ENCODE measurements around the gene ALKBH3.

DNA sequence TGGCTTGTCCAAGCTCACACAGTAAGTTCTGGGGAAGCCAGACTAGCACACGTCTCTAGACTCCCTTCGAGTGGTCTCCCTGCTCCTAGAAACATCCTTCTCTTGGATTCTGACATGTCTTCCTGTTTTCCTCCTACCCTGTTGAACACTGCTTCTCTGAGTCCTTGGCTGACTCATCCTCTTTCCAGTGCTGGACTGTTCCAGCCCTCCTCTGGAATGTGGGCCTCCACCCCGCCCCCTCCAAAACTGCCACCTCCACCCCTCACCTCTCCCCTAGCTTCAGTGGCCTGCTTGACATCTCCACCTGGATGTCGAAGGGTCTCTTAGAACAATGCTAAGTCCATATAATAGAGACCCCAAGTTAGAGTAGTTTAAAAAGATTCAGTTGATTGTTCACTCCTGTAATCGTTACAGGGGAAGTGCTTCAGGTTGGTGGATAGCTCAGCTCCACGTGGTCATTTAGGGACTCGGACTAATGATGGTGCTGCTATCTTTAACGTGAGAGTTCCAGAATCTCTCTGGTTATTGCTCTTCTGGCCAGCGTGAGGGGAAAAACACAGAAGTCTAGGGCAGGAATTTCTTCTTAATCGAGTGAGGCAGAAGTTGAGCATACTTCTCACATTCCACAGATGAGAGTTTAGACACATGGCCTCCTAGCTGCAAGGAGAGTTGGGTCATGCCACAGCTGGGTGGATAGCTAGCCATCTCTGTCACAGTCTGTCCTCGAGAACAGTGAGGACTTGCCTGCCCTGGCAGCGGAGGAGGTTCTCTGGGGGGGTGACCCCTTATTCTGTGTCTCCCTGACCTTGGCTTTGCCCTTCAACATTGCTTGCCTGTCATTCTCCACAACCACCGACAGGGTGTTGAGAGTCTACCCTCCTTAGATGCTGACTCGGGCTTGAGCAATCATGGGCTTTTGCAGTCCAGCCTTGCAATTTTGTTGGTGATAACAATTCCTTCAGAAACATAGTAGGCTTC lies 57.1 kb downstream of the ALKBH3 start:
- TF ChIP-seq, protein P1, sequence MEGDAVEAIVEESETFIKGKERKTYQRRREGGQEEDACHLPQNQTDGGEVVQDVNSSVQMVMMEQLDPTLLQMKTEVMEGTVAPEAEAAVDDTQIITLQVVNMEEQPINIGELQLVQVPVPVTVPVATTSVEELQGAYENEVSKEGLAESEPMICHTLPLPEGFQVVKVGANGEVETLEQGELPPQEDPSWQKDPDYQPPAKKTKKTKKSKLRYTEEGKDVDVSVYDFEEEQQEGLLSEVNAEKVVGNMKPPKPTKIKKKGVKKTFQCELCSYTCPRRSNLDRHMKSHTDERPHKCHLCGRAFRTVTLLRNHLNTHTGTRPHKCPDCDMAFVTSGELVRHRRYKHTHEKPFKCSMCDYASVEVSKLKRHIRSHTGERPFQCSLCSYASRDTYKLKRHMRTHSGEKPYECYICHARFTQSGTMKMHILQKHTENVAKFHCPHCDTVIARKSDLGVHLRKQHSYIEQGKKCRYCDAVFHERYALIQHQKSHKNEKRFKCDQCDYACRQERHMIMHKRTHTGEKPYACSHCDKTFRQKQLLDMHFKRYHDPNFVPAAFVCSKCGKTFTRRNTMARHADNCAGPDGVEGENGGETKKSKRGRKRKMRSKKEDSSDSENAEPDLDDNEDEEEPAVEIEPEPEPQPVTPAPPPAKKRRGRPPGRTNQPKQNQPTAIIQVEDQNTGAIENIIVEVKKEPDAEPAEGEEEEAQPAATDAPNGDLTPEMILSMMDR (IDR thresholded peaks at IDR 0.05): peak in 4 of 6 experiments; percentile 17 to 26 (median 19)
- TF ChIP-seq EP300 (IDR thresholded peaks at IDR 0.05) (no peak), POLR2A (IDR thresholded peaks at IDR 0.05) (no peak)

All from upper lobe of left lung (tissue), 4 donors.